ENCODE measurements around the gene MRPL18.
"Not testable (repeated sequence)": the region's sequence is repeated elsewhere in the genome, so short reads cannot be mapped to it uniquely, and the experiment has no call there.

MRPL18 gene

GRCh38 chr6:159788753-159789376 is 1.4 kb upstream of the MRPL18 start:
- DNase-seq (ENCODE audit: low read depth, low spot score), result no peak
- H3K9ac ChIP-seq (ENCODE audit: insufficient read length), result peak overlapping the region; percentile 99
- peak overlapping the region; percentile 89 for H3K4me3 ChIP-seq
- H3K27ac ChIP-seq, result peak overlapping the region; percentile 54; the same call in 1 of the 2 replicates
- no peak for TF ChIP-seq POLR2AphosphoS5 (IDR thresholded peaks at IDR 0.05; ENCODE audit: borderline replicate concordance, low read depth, low read length)
- no peak for TF ChIP-seq EZH2 (IDR thresholded peaks at IDR 0.05)
- no peak for TF ChIP-seq FOXP2 (optimal IDR thresholded peaks at IDR 0.05; ENCODE audit: control extremely low read depth, extremely low read length, insufficient read depth)
- no peaks in the 10 kb centered on the region for H3K9me3 ChIP-seq (ENCODE audit: low read depth, low read length)
- peaks cover 64% of the 10 kb centered on the region for H3K36me3 ChIP-seq (ENCODE audit: insufficient read depth, low read length)

GRCh38 chr6:159789377-159790148 is 704 bp upstream of the MRPL18 start, which contains the start of gene TCP1:
TCP1 (minus strand) TSS chr6:159789602; CDS start chr6:159789468, 134 bp downstream.
- H3K27ac ChIP-seq, result peak within 1 kb of the TSS; percentile 90
- TF ChIP-seq FOXP2 (optimal IDR thresholded peaks at IDR 0.05; ENCODE audit: control extremely low read depth, extremely low read length, insufficient read depth) (peak; percentile 78), EZH2 (IDR thresholded peaks at IDR 0.05) (no peak), POLR2AphosphoS5 (IDR thresholded peaks at IDR 0.05; ENCODE audit: borderline replicate concordance, low read depth, low read length) (peak; percentile 99)
- peaks cover 64% of the 10 kb centered on the region for H3K36me3 ChIP-seq (ENCODE audit: insufficient read depth, low read length)
- peak within 1 kb of the TSS; percentile 89 for H3K4me3 ChIP-seq
- peak within 1 kb of the TSS; percentile 99 for H3K9ac ChIP-seq (ENCODE audit: insufficient read length)
- DNase-seq (ENCODE audit: low read depth, low spot score), result peak; percentile 99
- no peaks in the 10 kb centered on the region for H3K9me3 ChIP-seq (ENCODE audit: low read depth, low read length)

DNA sequence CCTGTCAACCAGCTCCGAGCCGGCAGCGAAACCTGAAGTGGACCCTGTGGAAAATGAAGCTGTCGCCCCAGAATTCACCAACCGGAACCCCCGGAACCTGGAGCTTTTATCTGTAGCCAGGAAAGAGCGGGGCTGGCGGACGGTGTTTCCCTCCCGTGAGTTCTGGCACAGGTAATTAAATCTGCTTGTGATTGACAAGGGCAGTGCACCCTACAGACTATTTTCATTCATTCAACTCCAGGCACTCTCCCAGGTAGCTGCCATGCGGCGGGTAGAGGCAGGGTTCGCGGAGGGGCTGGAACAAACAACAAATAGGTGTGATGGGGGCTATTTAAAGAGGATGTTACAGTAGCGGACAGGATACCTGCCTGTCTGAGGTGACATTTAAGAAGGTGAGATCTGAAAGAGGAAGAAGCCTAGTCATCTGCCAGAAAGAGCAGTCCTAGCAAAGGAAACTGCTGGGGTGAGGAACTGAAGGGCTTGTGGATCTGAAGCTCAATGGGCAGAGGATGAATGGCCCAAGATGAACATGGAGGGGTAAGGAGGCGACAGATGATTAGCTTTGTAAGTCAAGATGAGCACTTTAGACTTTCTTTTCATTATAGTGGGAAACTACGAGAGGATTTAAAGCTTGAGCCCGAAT is 810 bp downstream of the MRPL18 start:
- H3K9me3 ChIP-seq (ENCODE audit: low read depth, low read length), result no peaks in the 10 kb centered on the region
- TF ChIP-seq FOXP2 (optimal IDR thresholded peaks at IDR 0.05; ENCODE audit: control extremely low read depth, extremely low read length, insufficient read depth), result no peak
- TF ChIP-seq EZH2 (IDR thresholded peaks at IDR 0.05), result no peak
- TF ChIP-seq POLR2AphosphoS5 (IDR thresholded peaks at IDR 0.05; ENCODE audit: borderline replicate concordance, low read depth, low read length), result no peak
- DNase-seq (ENCODE audit: low read depth, low spot score), result no peak
- H3K4me3 ChIP-seq, result peak overlapping the region; percentile 89
- H3K9ac ChIP-seq (ENCODE audit: insufficient read length), result peak overlapping the region; percentile 92
- H3K36me3 ChIP-seq (ENCODE audit: insufficient read depth, low read length), result peaks cover 56% of the 10 kb centered on the region
- no peak overlapping the region for H3K27ac ChIP-seq

DNA sequence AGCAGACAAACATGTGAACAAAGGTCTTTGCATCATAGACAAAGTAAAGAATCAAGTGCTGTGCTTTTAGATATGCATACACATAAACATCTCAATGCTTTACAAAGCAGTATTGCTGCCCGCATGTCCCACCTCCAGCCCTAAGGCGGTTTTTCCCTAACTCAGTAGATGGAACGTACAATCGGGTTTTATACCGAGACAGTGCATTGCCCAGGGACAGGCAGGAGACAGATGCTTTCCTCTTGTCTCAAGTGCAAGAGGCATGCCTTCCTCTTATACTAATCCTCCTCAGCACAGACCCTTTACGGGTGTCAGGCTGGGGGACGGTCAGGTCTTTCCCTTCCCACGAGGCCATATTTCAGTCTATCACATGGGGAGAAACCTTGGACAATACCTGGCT is 4.7 kb downstream of the MRPL18 start:
- peaks cover 59% of the 10 kb centered on the region for H3K36me3 ChIP-seq (ENCODE audit: insufficient read depth, low read length)
- H3K4me3 ChIP-seq; H3K9ac ChIP-seq (ENCODE audit: insufficient read length); H3K27ac ChIP-seq; DNase-seq (ENCODE audit: low read depth, low spot score); H3K9me3 ChIP-seq (ENCODE audit: low read depth, low read length): not testable (repeated sequence)

DNA sequence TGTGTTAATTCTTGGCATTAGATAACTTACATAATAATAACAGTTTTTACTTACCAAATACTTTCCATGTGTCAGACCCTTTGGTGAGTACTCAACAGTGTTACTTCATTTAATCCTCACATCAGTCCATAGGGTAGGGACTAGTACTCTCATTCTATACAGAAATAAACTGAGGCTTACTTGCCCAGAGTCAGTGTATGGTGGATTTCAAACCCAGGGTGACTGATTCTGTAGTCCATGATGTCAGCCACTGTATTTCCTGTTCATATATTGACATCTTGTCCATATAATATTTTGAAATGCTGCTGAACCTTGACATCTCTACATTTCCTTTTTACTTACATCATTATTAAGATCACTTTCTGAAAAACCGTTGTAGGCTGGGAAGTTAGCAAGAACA is 7.3 kb downstream of the MRPL18 start:
- Histone ChIP-seq H3K27ac (no peak overlapping the region), H3K9me3 (ENCODE audit: low read depth, low read length) (no peaks in the 10 kb centered on the region), H3K36me3 (ENCODE audit: insufficient read depth, low read length) (peaks cover 52% of the 10 kb centered on the region), H3K9ac (ENCODE audit: insufficient read length) (no peak overlapping the region), H3K4me3 (no peak overlapping the region)
- DNase-seq (ENCODE audit: low read depth, low spot score), result no peak
- TF ChIP-seq EZH2 (IDR thresholded peaks at IDR 0.05), result no peak
- TF ChIP-seq POLR2AphosphoS5 (IDR thresholded peaks at IDR 0.05; ENCODE audit: borderline replicate concordance, low read depth, low read length), result no peak
- no peak for TF ChIP-seq FOXP2 (optimal IDR thresholded peaks at IDR 0.05; ENCODE audit: control extremely low read depth, extremely low read length, insufficient read depth)

DNA sequence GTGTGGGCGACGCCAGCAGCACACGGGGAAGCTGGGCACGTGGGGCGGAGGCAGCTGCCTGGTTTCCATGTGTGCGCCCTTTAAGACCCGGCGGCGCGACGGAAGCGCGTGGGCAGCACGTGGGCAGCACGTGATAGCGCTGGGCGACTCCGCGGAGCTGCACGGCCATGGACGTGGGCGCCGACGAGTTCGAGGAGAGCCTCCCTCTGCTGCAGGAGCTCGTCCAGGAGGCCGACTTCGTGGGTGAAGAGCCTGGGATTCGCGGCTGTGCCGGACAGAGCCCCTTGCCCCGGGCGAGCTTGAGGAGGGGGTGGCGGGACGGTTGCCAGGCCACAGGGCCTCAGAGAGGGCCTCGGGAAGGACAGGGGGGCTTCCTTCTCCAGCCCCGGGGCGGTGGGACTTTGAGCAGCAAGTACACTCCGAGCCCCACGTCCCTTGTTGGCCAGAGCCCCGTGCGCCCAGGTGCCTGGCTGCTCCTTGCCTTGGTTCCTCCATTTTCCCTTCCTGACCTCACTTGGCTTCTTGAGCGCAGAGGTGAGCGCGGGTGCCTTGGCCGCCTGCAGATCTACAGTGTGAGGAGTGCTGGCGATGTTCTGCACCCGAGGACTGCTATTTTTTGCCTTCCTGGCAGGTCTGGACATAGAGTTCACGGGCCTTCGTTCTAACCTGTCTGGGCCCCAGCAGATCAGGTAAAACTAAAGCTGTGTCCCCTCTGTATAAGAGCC is 10.0 kb downstream of the MRPL18 start, which contains the start of gene PNLDC1:
Gene PNLDC1, plus strand, starts transcription at position 136 of the 725 bp plus-strand sequence. Its CDS starts 32 bp downstream, at position 168.
- no peak for TF ChIP-seq EZH2 (IDR thresholded peaks at IDR 0.05)
- H3K9ac ChIP-seq (ENCODE audit: insufficient read length), result no peak within 1 kb of the TSS
- no peak within 1 kb of the TSS for H3K4me3 ChIP-seq
- H3K36me3 ChIP-seq (ENCODE audit: insufficient read depth, low read length), result peaks cover 33% of the 10 kb centered on the region
- no peak within 1 kb of the TSS for H3K27ac ChIP-seq
- no peak for DNase-seq (ENCODE audit: low read depth, low spot score)
- H3K9me3 ChIP-seq (ENCODE audit: low read depth, low read length), result no peaks in the 10 kb centered on the region

- DNase-seq (ENCODE audit: low read depth, low spot score), result no peak
- Histone ChIP-seq H3K36me3 (ENCODE audit: insufficient read depth, low read length) (peaks cover 18% of the 10 kb centered on the region), H3K9me3 (ENCODE audit: low read depth, low read length) (no peaks in the 10 kb centered on the region), H3K27ac (no peak overlapping the region), H3K9ac (ENCODE audit: insufficient read length) (no peak overlapping the region), H3K4me3 (no peak overlapping the region)
- TF ChIP-seq EZH2 (IDR thresholded peaks at IDR 0.05) (no peak), FOXP2 (optimal IDR thresholded peaks at IDR 0.05; ENCODE audit: control extremely low read depth, extremely low read length, insufficient read depth) (no peak), POLR2AphosphoS5 (IDR thresholded peaks at IDR 0.05; ENCODE audit: borderline replicate concordance, low read depth, low read length) (no peak)
Observed at GRCh38 chr6:159801935-159802334, 11.7 kb downstream of the MRPL18 start.

GRCh38 chr6:159804504-159804903 is 14.2 kb downstream of the MRPL18 start:
- H3K4me3 ChIP-seq, result no peak overlapping the region
- DNase-seq (ENCODE audit: low read depth, low spot score), result no peak
- H3K9me3 ChIP-seq (ENCODE audit: low read depth, low read length), result no peaks in the 10 kb centered on the region
- no peaks in the 10 kb centered on the region for H3K36me3 ChIP-seq (ENCODE audit: insufficient read depth, low read length)
- no peak overlapping the region for H3K27ac ChIP-seq
- no peak overlapping the region for H3K9ac ChIP-seq (ENCODE audit: insufficient read length)
- TF ChIP-seq EZH2 (IDR thresholded peaks at IDR 0.05), result no peak
- no peak for TF ChIP-seq POLR2AphosphoS5 (IDR thresholded peaks at IDR 0.05; ENCODE audit: borderline replicate concordance, low read depth, low read length)
- no peak for TF ChIP-seq FOXP2 (optimal IDR thresholded peaks at IDR 0.05; ENCODE audit: control extremely low read depth, extremely low read length, insufficient read depth)

Data from SK-N-MC (cell line).